HTERT RPE-1 (cell line): Measurements from ENCODE around the gene PPP1R7.

Experiments used
- in situ Hi-C: fragments of 300-500 bp; cut with MboI; formaldehyde crosslinking; loops from 4 replicates; pipeline ENCODE4 v1.14.3; 2020; ENCODE audit warnings: low sequenced_read_pairs

PPP1R7 gene

GRCh38 chr2:241139531-241140444 lies 10.5 kb upstream of the PPP1R7 start:
- in situ Hi-C loops = no loop called here

DNA sequence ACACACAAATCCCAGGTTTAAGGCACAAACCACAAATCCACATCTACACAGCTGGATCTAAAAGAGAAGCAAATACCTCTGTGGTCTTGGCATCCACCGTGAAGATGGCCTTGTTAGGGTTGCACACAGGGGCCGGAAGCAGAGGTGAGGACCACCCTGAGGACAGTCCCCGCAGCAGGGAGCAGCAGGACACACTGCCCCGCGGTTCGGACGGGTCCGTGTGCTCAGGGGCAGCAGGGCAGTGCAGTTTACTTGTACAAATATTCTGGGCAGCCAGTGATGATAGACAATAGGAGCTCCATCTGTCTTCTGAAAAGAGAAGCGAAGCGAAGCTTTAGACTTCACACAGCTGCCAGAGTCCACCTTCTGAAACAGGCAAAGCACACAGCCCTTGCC lies 9.8 kb upstream of the PPP1R7 start:
- in situ Hi-C loops = no loop called here

DNA sequence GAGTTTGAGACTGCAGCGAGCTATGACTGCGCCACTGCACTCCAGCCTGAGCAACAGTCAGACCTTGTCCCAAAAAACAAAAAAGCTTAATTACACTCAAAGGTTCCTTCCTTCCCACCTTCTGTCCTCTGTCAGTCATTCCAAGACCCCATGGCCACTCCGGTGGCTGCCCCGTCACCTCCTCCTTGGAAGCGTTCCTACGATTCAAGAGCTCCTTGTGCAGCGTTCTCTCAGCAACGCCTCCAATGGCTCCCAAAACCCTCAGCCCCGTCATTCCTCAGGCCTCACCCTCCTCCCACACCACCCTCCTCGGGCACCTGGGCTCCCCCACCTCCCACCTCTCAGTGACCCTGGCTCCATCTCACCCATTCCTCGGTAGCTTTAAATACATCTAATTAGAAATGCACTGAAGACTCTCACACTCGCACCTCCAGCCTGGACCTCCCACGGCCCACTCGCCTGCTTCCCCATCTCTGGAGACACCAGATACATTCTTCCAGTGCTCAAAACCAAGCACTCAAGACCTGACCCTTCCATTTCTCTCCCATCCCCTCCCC lies 9.0 kb upstream of the PPP1R7 start:
- in situ Hi-C loops = no loop called here

DNA sequence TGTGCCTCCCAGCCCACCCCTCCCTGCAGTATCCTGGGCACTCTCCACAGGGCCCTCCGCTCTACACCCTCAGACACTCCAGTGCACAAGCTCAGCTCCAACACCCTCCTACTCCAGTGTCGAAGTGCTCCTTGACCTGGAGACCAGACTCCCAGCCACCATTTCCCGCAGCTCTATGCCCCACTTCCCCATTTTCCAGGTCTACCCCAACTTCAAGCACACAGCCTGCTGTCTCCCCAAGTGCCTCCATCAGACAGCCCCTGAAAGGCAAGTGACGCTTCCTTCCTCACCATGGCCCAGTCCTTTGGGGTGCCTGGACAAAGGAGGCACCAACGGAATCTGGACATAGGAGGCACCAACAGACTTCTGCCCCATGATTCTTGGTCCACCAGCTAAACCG lies 8.2 kb upstream of the PPP1R7 start:
- in situ Hi-C loops = no loop called here

DNA sequence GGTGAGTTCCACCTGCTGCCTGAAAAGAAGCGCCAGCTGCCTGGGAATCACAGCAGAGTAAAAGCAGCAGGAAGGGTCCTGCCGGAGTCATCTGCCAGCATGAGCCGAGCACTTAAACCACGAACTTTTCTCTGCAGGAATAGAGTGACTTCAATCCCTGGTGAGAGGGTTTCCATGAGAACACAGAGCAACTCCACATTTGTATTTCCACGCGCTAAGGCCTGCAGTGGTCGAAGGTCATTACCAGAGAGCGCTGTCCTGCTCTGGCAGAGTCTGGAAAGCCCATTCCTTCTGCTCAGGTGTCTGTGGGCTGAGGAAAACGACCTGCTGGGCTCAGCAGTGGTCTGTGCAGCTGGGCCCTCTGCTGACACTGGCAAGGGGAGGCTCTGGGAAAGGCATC lies 7.7 kb upstream of the PPP1R7 start:
- in situ Hi-C loops = no loop called here

GRCh38 chr2:241146286-241146685 lies 4.0 kb upstream of the PPP1R7 start:
- in situ Hi-C loops = no loop called here

DNA sequence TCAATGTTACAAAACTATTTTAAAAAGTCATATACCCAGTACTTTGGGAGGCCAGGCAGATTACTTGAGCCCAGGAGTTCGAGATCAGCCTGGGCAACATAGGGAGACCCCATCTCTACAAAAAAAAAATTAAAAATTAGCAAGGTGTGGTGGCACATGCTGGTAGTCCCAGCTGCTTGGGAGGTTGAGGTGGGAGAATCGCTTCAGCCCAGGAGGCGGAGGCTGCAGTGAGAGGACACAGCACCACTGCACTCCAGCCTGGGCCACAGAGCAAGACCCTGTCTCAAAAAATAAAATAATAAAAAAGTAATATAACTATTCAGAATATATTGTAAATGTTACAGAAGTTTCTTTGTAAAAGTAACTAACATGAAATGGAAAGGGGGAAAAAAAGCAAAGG lies 2.9 kb upstream of the PPP1R7 start:
- in situ Hi-C loops = no loop called here

GRCh38 chr2:241148239-241148638 lies 2.0 kb upstream of the PPP1R7 start:
- in situ Hi-C loops = no loop called here

DNA sequence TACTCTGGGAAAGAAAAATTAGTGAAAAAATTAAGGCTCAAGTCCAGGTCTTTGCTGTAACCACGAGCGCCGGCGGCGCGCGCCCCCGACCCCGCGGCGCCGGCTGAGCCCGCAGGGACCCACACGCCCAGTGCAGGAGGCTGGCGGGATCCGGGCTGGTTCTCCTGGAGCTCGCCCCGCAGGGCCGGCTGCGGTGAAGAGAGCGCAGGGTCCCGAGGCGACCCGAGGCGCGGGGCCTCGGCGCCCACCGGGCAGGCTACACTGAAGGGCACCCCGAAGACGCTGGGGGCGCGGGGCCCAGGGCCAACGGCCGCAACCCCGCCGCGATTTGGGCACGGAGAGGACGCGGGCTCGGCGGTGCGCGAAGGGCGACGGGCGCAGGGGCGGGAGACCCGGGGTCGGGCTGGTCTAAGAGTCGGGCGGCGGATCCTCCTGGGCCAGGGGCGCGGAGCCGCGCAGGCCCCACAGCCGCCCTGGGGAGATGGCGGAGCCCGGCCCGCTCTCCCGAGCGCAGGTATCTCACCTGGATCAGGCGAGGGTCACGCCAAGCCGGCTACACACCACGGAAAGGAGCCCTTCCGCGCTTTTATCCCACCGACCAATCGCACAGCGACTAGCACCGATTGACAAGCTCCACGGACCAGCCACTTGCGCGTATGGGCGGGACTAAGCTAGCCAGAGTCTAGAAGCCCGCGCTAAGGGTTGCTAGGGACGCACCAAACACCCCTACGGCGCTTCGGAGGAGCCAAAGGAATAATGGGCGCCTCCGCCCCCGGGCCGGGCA lies 1.2 kb upstream of the PPP1R7 start, which contains the start of gene PASK:
TSS of gene PASK (minus strand) at position 582 of the 784 bp plus-strand sequence. CDS start 6,440 bp downstream, outside the sequence.
- in situ Hi-C loops = no loop called here

GRCh38 chr2:241149675-241149924 lies 667 bp upstream of the PPP1R7 start:
- in situ Hi-C loops = no loop called here

DNA sequence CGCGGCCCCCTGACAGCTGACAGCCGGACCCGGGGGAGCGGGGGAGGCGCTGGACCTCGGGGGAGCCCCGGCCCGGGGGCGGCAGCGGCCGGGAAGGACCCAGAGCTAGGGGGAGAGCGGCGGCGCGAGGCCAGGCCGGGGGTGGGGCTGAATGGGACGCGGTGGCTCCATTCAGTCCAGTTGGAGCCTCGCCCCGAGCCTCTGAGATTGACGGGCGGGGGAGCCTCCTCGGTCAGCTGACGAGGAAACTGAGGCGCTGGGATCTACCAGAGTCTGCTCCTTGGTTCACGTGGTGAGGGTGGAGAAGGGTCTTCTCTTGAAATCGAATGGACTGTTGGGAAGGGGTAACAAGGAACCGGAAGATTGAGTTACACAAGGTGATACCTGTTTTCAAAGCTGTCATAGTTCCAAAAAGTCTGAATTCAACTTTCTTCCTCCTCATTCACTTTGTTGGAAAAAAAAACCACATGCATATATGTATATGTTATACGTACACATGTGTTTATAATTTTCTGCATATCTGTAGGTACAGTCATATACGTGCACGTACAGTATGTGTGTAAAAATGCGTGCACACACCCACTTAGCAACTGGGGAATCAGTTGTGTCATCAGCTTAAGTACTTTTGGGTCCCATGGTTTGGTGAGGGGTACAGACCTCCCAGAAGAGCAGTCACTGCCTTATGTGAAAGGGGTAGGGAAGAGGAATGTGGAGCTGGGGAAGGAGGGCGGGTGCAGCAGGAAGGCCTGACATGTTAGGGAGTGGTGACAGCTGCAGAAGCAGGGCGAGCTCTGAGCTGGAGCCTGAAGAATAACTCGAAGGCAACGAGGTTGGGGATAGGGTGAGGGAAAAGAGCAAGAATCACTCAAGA lies 628 bp downstream of the PPP1R7 start:
- in situ Hi-C loops = no loop called here

GRCh38 chr2:241151934-241152660 lies 1.8 kb downstream of the PPP1R7 start:
- in situ Hi-C loops = no loop called here

DNA sequence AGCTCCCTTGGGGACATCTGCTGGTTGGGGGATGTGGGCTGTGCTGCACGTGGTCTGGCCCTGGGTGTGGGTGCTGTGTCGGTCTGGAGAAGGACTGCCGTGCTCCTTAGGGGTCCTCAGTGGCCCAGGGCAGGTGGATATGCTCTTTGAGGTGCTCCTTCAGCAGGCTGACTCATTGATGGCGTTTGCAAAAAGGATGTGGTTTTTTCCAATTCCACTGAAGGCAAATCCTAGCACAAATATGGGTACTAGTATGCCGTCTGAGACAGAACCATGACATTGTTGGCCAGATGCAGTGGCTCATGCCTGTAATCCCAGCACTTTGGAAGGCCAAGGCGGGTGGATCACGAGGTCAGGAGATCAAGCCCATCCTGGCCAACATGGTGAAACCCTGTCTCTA lies 3.3 kb downstream of the PPP1R7 start:
- in situ Hi-C loops = no loop called here

DNA sequence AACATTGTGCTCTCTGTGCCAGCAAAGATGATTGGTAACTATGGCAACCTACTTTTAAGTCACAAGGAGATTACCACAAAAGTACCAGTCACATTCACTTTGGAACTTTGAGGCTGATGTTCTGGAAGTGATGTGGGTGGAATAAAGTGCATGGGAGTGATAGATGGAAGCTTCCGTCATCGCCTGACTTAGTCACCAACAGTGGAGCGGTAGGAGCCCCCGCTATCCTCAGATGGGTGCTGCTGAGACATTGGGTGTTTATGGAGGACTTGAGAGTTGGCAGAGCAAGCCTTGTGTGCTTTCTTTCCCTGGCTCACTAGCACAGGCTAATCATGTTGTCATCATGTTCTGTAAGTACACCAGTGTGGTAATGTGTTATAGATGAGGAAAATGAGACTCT lies 4.6 kb downstream of the PPP1R7 start:
- in situ Hi-C loops = no loop called here

- in situ Hi-C loops = no loop called here
Observed at GRCh38 chr2:241155936-241156335, 5.7 kb downstream of the PPP1R7 start.

GRCh38 chr2:241156971-241157441 lies 6.7 kb downstream of the PPP1R7 start:
- in situ Hi-C loops = no loop called here

DNA sequence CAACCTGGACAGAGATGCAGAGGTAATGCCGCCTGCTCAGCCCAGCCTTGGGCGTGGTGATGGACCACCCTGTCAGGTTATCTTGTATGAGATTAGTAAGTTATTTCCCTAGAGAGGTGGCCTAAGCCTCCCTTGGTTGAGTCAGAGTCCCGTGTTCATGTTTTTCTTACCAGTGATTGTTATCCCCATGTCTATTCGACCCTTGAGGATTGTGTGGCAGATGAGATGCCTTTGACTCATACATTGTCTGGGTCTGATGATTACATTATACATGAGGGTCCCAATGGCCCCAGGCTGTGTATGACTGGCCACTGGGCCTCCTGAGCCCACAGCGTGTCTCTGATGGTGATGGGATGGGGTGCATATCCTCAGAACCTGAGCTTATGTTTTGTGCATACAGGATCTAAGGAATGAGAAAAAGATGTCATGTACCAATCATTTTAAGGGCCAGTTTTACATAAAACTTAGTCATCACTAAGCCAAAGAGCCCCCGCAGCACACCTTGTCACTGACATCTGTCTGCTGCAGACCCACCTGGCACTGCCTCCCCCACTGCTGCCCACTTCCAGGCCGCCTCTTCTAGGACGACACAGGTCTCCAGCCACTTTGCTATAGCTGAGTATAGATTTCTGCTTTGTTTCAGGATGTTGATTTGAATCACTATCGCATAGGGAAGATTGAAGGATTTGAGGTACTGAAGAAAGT lies 7.7 kb downstream of the PPP1R7 start:
- in situ Hi-C loops = no loop called here

DNA sequence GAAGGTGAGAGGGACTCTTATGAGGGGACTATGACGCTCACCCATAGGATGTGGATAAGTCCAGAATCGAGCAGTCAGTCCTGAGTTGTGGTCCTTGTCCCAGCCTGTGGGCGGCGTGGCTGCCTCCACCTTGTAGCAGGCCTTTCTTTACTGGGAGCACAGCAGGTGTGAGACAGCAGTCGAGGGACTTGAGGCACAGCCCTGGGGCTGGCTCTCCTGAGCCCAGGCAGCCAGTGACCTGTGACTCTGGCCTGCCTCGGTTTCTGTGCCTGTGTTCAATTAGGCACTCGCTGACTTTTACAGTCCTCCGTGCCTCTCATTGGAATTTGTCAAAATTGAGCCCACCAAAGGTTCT lies 8.3 kb downstream of the PPP1R7 start:
- in situ Hi-C loops = no loop called here

GRCh38 chr2:241159116-241159515 lies 8.8 kb downstream of the PPP1R7 start:
- in situ Hi-C loops = no loop called here

GRCh38 chr2:241160318-241160717 lies 10.1 kb downstream of the PPP1R7 start:
- in situ Hi-C loops = no loop called here
